ENCODE results near the gene ASS1.

ASS1 gene

DNA sequence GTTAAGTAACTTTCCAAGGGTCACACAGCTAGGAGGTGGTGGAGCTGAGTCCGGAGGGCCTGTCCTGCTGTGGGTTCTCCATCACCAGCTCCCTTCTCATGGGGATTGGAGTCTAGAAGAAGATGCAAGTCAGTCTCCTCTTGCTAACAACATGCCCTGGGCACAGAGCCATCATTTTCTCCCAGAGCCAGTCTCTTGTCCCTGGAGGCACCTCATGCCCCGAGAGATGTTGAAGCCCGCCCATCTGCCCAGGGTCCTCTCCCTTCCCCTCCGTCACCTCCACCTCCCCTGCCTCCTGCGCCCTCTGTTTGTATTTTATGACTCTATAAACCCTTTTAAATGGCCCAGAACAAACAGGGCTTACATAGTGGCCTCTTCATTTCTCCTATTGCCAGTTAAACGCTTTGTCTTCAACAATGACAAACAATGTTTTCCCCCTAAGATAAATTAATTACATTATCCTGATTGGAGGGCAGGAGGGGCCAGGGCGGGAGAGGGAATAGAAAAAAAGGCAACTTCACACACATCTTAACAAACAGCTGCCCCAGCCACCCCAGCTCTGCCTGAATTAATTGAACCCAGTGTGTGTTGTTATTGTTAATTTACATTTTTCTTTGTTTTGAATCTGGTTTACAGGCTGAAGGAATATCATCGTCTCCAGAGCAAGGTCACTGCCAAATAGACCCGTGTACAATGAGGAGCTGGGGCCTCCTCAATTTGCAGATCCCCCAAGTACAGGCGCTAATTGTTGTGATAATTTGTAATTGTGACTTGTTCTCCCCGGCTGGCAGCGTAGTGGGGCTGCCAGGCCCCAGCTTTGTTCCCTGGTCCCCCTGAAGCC, 55.8 kb downstream of the ASS1 start:
- no peak for DNase-seq

DNA sequence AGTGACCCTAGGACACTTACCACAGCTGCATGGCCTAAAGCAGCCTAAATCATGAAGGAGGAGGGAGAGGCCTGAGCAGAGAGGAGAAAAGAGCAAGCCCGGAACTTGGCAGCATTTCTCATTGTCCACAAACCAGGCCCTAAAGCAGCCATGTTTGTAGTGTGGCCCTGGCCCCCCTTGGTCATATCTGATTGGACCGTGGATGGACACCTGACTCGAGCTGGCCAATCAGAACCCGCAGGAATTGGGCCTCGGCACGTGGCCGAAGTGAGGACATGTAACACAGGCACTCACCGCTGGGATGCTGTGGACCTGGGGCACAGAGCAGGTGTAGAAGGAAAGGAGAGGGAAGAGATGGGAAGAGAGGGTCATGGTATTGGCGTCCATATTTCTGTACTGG, 56.9 kb downstream of the ASS1 start:
- no peak for DNase-seq

GRCh38 chr9:130508218-130508617, 63.5 kb downstream of the ASS1 start:
- DNase-seq, result no peak

- DNase-seq, result no peak
Measured at GRCh38 chr9:130512199-130512598, 67.4 kb downstream of the ASS1 start.

- no peak for DNase-seq
Measured at GRCh38 chr9:130513078-130513477, 68.3 kb downstream of the ASS1 start.

GRCh38 chr9:130518233-130518632, 73.5 kb downstream of the ASS1 start:
- no peak for DNase-seq

DNA sequence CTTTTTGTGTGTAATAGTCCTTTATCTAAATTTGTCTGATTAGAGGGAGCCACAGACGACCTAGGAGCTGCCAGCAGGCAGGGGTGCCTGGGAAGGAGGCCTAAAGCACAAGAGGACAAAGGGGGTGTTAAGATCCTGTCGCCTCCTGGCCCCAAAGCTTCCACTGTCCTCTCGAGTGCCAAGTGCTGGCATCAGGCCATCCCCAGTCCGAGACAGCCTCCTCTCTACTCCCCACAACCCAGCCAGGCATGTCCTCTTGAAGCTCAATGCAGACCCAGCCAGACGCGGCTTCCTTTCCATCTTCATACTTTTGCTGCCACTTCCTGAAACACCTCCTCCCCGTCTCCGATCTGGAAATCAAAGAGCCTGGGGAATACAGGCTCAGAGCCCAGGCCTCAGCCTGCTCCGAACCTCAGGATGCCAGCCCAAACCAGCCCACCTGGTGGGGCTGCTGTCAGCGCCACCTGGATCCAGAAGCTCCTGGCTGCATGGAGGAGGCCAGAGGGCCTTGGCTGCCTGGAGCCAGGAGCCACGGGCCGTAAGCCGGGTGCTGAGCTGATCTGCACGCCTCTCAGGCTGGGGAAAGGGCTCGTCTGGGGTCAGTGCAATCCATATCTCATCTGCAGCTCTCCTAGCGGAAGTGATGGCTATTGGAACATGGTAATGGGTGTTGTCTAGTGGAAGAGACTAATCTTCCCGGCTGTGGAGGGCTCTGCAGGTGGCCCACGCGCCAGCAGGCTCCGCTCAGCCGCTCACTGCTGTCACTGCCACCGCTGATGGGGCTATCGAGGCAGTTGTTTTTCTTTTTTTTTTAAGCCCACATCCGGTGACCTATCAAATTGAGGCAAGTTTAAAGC, 74.4 kb downstream of the ASS1 start:
- no peak for DNase-seq

- no peak for DNase-seq
Measured at GRCh38 chr9:130519927-130520326, 75.2 kb downstream of the ASS1 start.

DNA sequence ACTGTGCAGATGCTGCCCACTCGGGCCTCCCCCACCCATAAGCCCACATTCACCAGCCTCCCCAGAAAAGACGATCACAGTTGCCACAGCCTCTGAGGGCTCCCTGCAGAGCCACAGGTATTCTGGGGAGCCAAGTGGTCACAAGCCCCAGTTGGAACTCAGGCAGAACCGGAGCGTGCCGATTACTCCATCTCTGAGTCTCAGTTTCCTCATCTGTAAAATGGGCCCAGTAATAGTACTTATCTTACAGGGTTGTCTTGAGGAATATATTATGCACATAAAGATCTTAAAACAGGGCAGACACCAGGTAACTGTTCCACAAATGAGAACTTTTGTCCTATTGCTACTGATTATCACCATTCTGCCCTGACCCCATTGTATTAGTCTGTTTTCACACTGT, 77.0 kb downstream of the ASS1 start:
- DNase-seq, result no peak

DNA sequence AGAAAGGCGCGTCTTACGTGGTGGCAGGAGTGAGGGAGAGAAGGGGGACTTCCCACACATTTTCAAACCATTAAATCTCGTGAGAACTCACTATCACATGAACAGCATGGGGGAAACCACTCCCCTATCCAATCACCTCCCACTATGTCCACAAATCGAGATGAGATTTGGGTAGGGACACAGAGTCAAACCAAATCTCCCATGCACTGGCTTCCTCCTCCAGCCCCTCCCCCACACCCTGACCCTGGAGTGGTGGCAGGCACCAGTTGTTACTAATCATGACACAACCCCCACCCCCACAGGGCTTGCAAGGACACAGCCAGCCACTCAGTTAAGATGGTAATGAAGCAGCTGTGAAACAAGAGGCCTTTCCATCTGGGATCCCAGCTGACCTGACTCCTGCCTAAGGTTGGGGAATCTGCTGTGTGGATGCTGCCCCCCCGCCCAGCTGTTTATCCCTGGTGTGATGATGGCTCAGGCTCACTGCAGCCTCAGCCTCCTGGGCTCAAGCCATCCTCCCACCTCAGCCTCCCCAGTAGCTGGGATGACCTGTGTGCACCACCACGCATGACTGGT, 77.6 kb downstream of the ASS1 start:
- no peak for DNase-seq

DNA sequence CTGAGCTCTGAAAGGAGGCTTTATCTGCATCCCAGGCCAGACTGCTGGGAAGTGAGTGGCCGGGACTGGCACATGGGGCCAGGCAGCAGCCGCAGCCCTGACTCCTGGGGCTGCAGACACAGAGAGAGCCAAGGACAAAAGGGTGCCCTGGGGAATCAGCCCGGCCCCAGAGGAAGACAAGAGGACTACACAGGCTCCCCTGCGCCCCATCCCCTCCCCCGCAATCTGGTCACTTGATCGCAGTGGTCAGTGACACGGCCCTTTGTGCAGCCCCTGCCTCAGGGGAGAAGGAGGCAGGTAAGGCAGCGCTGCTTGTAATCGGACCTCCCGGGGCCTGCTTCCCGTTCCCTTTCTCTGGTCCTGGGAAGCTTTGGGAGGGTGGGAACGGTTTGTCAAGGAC, 79.2 kb downstream of the ASS1 start:
- no peak for DNase-seq

DNA sequence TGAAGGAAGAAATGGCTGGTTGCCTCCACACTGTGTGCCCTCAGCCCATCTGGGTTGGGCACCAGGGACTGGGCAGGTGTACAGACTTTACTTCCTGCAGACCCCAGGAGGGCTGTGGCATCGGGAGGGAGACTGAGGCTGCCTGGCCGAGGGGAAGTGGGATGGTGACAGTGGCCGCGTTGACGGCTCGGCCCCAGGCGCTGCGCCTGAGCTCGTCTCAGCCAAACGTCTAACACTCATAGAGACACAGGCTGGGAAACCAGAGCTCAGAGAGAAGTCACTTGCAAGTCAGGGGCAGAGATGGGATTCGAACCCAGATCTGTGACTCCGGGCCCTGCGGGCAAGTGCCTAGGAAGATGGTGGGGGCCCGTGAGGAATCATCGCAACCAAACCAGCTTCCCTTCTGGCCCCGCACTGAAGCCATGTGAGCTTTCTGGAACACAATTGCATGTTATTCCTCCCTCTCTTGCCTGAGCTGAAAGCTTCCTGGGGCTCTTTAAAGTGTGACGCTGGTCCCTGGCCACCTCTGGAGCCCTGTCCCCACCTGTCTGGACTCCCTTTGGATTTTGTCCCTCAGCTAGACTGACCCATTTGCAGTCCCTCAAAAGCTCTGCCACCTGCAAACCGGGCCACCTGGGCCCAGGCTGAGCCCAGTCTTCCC, 81.6 kb downstream of the ASS1 start:
- DNase-seq, result no peak

DNA sequence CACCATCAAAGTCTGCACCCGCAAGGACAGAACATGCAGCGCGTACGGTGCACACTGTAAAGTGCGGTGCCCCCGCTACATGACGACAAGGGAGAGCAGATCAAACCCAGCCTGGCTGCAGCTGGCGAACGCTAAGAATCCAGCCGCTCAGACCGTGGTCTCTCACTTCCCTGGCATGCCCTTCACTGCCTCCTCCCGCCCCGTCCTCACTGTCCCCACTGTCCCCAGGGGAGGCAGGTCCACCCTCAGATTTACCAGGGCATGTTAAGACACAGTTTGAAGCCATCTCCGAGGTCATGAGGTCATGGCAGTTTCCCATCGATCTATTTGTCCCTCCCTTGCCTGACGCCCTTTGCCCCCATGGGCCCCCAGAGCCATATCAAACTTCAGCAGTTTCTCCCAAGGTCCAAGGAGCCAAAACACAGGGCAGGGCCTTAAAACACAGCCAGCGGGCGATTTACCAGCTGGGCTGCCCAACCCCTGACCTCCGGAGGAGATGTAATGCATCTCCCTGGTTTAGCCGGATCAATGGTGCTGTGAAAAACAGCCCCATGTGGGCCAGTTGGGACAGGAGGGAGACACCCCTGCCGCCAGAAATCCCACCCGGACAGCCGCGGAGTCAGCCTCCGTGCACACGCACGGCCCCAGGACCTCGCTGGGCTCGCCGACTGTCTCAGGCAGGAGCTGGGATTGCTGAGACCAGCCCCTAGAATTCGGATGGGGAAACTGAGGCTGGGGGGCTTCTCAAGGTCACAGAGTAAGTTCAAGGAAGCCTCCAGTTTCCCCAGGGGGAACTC, 82.3 kb downstream of the ASS1 start:
- DNase-seq, result no peak

- DNase-seq, result no peak
Measured at GRCh38 chr9:130527651-130528310, 83.0 kb downstream of the ASS1 start.

GRCh38 chr9:130528674-130529073, 83.9 kb downstream of the ASS1 start:
- no peak for DNase-seq

DNA sequence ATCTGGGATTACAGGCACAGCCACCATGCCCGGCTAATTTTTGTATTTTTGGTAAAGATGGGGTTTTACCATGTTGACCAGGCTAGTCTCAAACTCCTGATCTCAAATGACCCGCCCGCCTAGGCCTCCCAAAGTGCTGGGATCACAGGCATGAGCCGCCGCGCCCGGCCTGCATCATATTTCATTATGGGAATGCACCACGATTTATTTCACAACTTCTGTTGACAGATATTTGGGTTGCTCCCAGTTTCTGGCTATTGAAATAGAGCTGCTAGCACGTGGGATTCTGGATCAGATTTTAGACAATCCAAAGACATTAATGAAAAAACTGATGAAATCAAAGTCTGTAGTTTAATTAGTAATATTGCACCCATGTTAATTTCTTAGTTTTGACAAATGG, 86.2 kb downstream of the ASS1 start:
- DNase-seq, result no peak

DNA sequence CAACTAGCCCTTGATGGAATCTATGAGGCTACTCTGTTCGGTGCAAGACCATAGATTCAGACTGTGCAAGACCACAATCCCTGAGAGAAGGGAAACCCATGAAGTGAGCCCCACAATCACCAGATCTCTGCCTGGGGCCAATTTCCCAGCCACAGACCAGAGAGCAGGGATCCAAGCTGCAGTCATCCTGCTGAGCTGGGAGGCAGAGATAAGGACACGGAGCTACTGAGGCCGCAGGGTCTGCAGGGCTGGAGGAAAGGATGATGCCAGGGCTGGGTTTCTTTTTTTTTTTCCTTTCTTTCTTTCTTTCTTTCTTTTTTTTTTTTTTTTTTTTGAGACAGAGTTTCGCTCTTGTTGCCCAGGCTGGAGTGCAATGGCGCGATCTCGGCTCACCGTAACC, 86.9 kb downstream of the ASS1 start:
- DNase-seq, result no peak

GRCh38 chr9:130532426-130533080, 87.8 kb downstream of the ASS1 start:
- DNase-seq, result no peak

DNA sequence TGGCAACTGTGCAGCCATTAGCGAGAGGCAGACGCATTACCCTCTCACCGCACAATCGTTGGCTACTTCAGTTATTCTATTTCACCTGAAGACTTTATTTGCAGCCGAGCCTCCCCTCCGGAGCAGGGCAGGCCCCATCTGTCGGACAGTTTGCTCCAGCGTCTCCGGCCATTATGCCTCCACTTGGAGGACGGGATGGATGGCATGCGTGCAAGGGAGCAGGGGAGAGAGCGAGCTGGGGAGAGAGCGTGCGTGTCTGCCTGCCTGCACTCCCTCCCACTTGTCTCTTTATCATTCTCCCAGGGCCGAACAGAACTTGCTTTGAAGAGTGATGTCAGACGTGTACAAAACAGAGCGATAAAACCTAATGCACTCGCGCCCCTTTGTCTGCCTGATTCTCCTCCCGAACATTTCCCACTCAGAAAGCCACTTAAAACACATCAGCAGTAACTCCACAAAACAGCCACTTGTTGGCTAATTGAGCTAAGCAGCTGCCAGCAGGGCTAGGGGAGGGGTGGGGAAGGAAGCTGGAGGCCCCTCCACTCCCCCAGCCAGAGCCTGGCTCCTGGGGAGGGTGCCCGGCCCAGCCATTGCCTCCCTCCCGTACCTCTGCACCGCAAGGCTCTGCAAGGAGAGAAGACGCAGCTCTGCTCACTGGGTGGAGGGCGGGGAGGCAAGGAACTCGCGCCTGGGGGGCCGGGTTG, 91.2 kb downstream of the ASS1 start:
- DNase-seq, result no peak

DNA sequence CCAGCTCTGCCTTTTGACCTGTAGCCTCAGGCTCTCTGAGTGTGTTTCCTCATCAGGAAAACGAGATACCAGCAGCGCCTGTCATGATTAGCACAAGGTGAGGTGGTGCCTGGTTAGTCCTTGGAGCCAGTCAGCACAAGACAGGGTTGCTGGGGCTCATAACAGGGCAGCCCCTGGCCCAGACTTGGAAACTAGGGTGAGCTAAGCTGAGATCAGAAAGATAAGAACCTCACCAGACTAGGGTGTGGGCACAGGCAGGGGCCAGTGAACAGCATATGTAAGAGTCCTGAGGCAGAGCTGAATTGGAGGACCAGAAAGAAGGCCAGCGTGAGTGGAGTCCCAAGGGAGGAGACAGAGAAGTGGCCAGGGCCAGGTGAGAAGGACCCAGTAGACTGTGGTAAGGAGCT, 91.9 kb downstream of the ASS1 start:
- no peak for DNase-seq
